ENCODE results near the gene ITGA3.

Gene ITGA3

GRCh38 chr17:50134206-50135110, 78.5 kb downstream of the ITGA3 start:
- TF ChIP-seq NFIC (IDR thresholded peaks at IDR 0.05) (no peak), ZBTB7A (IDR thresholded peaks at IDR 0.05; ENCODE audit: low read depth) (no peak), TCF12 (IDR thresholded peaks at IDR 0.05; ENCODE audit: low read depth) (no peak), EP300 (IDR thresholded peaks at IDR 0.05; ENCODE audit: borderline replicate concordance) (no peak), FOXM1 (IDR thresholded peaks at IDR 0.05; ENCODE audit: borderline replicate concordance, low read depth) (no peak)
- TF ChIP-seq, protein P1, sequence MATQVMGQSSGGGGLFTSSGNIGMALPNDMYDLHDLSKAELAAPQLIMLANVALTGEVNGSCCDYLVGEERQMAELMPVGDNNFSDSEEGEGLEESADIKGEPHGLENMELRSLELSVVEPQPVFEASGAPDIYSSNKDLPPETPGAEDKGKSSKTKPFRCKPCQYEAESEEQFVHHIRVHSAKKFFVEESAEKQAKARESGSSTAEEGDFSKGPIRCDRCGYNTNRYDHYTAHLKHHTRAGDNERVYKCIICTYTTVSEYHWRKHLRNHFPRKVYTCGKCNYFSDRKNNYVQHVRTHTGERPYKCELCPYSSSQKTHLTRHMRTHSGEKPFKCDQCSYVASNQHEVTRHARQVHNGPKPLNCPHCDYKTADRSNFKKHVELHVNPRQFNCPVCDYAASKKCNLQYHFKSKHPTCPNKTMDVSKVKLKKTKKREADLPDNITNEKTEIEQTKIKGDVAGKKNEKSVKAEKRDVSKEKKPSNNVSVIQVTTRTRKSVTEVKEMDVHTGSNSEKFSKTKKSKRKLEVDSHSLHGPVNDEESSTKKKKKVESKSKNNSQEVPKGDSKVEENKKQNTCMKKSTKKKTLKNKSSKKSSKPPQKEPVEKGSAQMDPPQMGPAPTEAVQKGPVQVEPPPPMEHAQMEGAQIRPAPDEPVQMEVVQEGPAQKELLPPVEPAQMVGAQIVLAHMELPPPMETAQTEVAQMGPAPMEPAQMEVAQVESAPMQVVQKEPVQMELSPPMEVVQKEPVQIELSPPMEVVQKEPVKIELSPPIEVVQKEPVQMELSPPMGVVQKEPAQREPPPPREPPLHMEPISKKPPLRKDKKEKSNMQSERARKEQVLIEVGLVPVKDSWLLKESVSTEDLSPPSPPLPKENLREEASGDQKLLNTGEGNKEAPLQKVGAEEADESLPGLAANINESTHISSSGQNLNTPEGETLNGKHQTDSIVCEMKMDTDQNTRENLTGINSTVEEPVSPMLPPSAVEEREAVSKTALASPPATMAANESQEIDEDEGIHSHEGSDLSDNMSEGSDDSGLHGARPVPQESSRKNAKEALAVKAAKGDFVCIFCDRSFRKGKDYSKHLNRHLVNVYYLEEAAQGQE (IDR thresholded peaks at IDR 0.05; ENCODE audit: low read depth), result no peak

- TF ChIP-seq EGR1 (IDR thresholded peaks at IDR 0.05) (no peak), RAD21 (IDR thresholded peaks at IDR 0.05; ENCODE audit: low read depth) (no peak), CEBPB (IDR thresholded peaks at IDR 0.05) (no peak), YY1 (IDR thresholded peaks at IDR 0.05; ENCODE audit: low read depth) (no peak), NFIC (IDR thresholded peaks at IDR 0.05) (no peak), TEAD4 (IDR thresholded peaks at IDR 0.05) (no peak), CREB1 (IDR thresholded peaks at IDR 0.05; ENCODE audit: low read depth) (no peak)
- TF ChIP-seq, protein P2, sequence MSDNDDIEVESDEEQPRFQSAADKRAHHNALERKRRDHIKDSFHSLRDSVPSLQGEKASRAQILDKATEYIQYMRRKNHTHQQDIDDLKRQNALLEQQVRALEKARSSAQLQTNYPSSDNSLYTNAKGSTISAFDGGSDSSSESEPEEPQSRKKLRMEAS (IDR thresholded peaks at IDR 0.05), result no peak
- TF ChIP-seq, protein P1 (IDR thresholded peaks at IDR 0.05; ENCODE audit: low read depth), result no peak
- TF ChIP-seq, protein P3, sequence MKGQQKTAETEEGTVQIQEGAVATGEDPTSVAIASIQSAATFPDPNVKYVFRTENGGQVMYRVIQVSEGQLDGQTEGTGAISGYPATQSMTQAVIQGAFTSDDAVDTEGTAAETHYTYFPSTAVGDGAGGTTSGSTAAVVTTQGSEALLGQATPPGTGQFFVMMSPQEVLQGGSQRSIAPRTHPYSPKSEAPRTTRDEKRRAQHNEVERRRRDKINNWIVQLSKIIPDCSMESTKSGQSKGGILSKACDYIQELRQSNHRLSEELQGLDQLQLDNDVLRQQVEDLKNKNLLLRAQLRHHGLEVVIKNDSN (IDR thresholded peaks at IDR 0.05), result no peak
Measured at GRCh38 chr17:50135316-50136095, 79.6 kb downstream of the ITGA3 start.

- TF ChIP-seq CEBPB (IDR thresholded peaks at IDR 0.05), result no peak
- TF ChIP-seq, protein P1 (IDR thresholded peaks at IDR 0.05; ENCODE audit: low read depth), result no peak
- TF ChIP-seq TEAD4 (IDR thresholded peaks at IDR 0.05), result no peak
- TF ChIP-seq CREB1 (IDR thresholded peaks at IDR 0.05; ENCODE audit: low read depth), result no peak
- TF ChIP-seq TAF1 (IDR thresholded peaks at IDR 0.05; ENCODE audit: low read depth), result no peak
Measured at GRCh38 chr17:50136096-50136687, 80.3 kb downstream of the ITGA3 start.

DNA sequence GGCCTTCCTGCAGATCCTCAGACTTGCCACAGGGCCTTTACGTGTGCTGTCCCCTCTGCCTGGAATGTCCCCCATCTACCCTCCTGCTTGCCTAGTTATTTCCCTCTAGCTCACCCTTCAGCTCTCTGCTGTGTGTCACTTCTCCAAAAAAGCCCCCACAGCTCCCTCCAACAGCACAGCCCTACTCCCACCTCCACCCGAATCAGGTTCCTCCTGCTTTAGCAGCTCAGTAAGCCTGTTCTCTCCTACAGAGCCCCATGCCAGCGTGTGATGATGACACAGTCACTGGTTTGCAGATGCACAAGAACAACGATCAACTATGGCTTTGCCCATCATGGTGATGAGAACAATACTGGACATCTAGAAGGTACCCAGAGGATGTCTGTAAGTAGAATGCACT, 81.1 kb downstream of the ITGA3 start:
- TF ChIP-seq, protein P2 (IDR thresholded peaks at IDR 0.05), result no peak
- TF ChIP-seq TEAD4 (IDR thresholded peaks at IDR 0.05), result no peak
- TF ChIP-seq EP300 (IDR thresholded peaks at IDR 0.05; ENCODE audit: borderline replicate concordance), result no peak
- no peak for TF ChIP-seq FOXM1 (IDR thresholded peaks at IDR 0.05; ENCODE audit: borderline replicate concordance, low read depth)
- no peak for TF ChIP-seq TAF1 (IDR thresholded peaks at IDR 0.05; ENCODE audit: low read depth)
- TF ChIP-seq ZBTB7A (IDR thresholded peaks at IDR 0.05; ENCODE audit: low read depth), result no peak
- TF ChIP-seq TCF12 (IDR thresholded peaks at IDR 0.05; ENCODE audit: low read depth), result no peak
